ENCODE data around the gene PPIL6. TPM values are rescaled to one million over a fixed set of nuclear protein-coding genes. Genes with fewer than 3 reads are reported as not detected.
"Not testable (repeated sequence)": the region's sequence is repeated elsewhere in the genome, so short reads cannot be mapped to it uniquely, and the experiment has no call there.

The PPIL6 gene
- total RNA-seq, 1 experiment from 2014 or later = 0.29 TPM

DNA sequence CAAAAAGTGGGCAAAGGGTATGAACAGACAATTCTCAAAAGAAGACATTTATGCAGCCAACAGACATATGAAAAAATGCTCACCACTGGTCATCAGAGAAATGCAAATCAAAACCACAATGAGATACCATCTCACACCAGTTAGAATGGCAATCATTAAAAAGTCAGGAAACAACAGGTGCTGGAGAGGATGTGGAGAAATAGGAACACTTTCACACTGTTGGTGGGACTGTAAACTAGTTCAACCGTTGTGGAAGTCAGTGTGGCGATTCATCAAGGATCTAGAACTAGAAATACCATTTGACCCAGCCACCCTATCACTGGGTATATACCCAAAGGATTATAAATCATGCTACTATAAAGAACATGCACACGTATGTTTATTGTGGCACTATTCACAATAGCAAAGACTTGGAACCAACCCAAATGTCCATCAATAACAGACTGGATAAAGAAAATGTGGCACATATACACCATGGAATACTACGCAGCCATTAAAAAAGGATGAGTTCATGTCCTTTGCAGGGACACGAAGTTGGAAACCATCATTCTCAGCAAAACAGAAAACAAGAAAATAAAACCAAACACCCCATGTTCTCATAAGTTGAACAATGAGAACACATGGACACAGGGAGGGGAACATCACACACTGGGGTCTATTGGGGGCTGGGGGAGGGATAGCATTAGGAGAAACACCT is 75.9 kb downstream of the PPIL6 start:
- H3K4me3 ChIP-seq; H3K27ac ChIP-seq; H3K4me1 ChIP-seq (replicated peaks); H3K9me3 ChIP-seq (replicated peaks); DNase-seq (ENCODE audit: low read depth in 1 of 2, low spot score in 2 of 2); H3K27me3 ChIP-seq (replicated peaks): not testable (repeated sequence)
- peaks cover 77% of the 10 kb centered on the region for H3K36me3 ChIP-seq

DNA sequence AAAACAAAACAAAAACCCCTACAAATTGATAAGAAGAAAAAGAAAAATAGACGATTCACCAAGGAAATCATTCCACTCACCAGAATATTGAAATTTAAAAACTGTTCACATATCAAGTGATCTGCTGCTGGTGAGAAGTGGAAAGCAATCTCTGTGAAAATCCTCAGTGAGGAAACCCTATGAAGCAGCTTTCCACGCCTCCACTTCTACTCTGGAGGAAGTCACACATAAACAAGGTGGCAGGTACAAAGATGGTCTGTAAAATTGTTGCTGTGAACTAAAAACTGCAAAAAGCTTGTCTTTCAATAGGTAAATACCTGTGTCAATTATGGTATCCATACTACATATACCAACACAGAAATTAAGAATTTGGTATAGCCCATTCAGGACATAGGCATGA is 76.7 kb downstream of the PPIL6 start:
- Histone ChIP-seq H3K27ac (no peak overlapping the region), H3K9me3 (replicated peaks) (no peaks in the 10 kb centered on the region), H3K27me3 (replicated peaks) (no peaks in the 10 kb centered on the region), H3K4me3 (no peak overlapping the region), H3K4me1 (replicated peaks) (no peaks in the 10 kb centered on the region), H3K36me3 (peaks cover 78% of the 10 kb centered on the region)
- DNase-seq (ENCODE audit: low read depth in 1 of 2, low spot score in 2 of 2) = no peak

DNA sequence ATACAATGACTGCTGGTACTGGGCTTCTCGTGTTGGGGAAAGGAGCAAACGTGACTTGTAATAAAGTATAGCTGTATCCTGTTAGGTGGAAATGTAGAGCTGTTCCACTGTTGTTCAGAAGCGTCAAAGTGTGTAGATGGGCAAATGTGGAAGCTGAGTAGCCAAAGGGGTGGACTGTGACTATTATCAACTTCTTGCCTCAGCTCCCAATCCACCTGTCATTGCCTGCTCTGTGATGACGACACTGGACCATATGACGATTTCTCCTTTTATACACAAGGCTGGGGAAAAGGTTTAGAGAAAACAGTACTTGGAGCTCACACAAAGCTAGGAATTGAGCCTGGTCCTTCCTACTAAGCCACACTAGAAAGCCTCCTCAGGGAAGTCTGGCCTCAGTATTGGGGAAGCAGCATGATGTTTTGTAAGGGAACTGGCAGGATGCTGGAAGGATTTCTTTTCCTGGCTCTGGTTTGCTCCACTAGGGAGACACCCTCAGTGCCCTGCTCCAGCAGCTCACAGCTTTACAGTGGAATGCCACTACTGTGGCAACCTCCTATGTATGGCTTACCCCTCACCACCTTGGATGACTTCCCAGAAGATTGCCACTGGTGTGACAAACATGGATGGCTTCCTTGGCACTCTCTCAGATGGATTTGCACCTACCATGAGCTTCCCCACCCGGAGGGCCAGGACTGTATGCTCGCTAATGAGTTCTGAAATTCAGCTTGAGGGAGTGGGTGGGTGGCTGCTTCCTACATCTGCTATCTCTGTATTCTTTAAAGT is 78.1 kb downstream of the PPIL6 start:
- no peak for DNase-seq (ENCODE audit: low read depth in 1 of 2, low spot score in 2 of 2)
- Histone ChIP-seq H3K4me1 (replicated peaks) (no peaks in the 10 kb centered on the region), H3K4me3 (no peak overlapping the region), H3K27ac (no peak overlapping the region), H3K36me3 (peaks cover 78% of the 10 kb centered on the region), H3K9me3 (replicated peaks) (no peaks in the 10 kb centered on the region), H3K27me3 (replicated peaks) (no peaks in the 10 kb centered on the region)

DNA sequence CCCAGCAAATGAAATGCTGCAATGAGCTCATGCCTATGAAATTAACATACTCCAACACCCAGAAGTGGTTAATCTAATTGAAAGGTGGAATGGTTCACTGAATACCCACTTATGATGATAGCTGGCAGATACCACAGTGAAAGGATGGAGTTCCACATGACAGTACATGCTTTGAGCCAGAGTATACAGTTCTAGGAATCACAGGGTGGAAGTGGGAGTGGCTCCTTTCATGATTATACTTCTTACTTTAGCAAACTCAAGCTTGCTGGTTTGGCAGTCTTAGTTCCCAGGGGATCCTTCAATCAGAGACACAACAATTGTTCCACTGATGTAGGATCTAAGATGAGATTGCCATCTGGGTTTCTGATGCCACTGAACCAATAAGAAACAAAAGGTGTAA is 79.6 kb downstream of the PPIL6 start:
- no peak overlapping the region for H3K27ac ChIP-seq
- H3K4me3 ChIP-seq = no peak overlapping the region
- no peaks in the 10 kb centered on the region for H3K4me1 ChIP-seq (replicated peaks)
- peaks cover 73% of the 10 kb centered on the region for H3K36me3 ChIP-seq
- DNase-seq (ENCODE audit: low read depth in 1 of 2, low spot score in 2 of 2) = no peak
- H3K27me3 ChIP-seq (replicated peaks) = no peaks in the 10 kb centered on the region
- no peaks in the 10 kb centered on the region for H3K9me3 ChIP-seq (replicated peaks)

DNA sequence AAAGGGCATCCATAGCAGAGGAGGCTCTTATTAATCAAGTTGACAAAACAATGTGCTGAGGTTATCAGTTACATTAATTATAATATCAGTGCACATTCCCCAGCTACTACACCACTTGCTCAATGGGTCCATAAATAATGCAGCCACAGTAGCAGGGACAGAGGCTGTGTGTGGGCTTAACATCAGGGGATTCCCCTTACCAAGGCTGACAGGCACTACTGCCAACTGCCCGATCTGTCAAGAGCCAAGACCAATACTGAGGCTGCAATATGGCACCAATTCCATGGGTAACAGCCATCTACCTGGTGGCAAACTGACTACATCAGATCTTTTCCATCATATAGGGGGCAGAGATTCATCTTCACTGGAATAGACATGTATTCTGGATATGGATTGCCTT is 80.1 kb downstream of the PPIL6 start:
- no peak overlapping the region for H3K4me3 ChIP-seq
- peaks cover 71% of the 10 kb centered on the region for H3K36me3 ChIP-seq

DNA sequence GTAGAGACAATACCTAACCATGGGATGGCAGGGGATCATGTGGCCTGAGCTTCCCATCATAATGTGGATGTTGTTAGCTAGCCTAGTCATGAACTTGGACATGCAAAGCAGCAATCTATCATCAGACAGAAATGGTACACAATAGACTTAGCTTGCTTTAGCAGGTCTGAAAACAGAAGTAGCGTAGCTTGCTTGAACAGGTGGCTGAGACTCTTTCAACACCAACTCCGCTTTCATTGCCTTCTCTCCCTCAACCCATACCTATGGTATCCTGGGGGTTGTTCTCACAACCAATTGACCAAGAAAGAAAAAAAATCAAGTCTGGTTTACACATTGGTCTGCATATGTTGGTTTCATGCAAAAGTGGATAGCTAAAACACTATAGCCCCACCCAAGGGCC is 81.2 kb downstream of the PPIL6 start:
- H3K9me3 ChIP-seq (replicated peaks) = no peaks in the 10 kb centered on the region
- no peaks in the 10 kb centered on the region for H3K27me3 ChIP-seq (replicated peaks)
- H3K4me3 ChIP-seq = no peak overlapping the region
- H3K4me1 ChIP-seq (replicated peaks) = no peaks in the 10 kb centered on the region
- no peak overlapping the region for H3K27ac ChIP-seq
- no peak for DNase-seq (ENCODE audit: low read depth in 1 of 2, low spot score in 2 of 2)
- H3K36me3 ChIP-seq = peaks cover 62% of the 10 kb centered on the region

More for the DNA sequence above, 80.1 kb downstream of the PPIL6 start:
- H3K27ac ChIP-seq = no peak overlapping the region
- H3K9me3 ChIP-seq (replicated peaks) = no peaks in the 10 kb centered on the region
- H3K27me3 ChIP-seq (replicated peaks) = no peaks in the 10 kb centered on the region
- no peak for DNase-seq (ENCODE audit: low read depth in 1 of 2, low spot score in 2 of 2)
- no peaks in the 10 kb centered on the region for H3K4me1 ChIP-seq (replicated peaks)

DNA sequence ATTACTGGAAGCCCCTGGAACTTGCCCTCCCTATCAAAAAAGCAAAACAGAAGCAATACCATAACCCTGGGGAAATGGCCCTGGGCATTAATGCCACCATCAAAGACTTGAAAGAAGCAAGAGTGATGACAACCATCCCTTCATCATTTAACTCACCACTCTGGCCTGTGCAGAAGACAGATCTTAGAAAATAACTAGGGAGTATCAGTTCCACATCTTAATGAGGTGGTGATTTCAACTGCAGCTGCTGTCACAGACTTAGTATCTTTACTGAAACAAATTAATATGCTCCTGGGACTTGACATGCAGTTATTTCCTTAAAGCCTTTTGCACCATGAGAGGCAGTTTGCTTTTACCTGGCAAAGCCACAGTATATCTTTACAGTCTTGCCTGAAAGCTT is 82.2 kb downstream of the PPIL6 start:
- peaks cover 58% of the 10 kb centered on the region for H3K36me3 ChIP-seq
- H3K27me3 ChIP-seq (replicated peaks) = no peaks in the 10 kb centered on the region
- no peaks in the 10 kb centered on the region for H3K4me1 ChIP-seq (replicated peaks)
- no peak for DNase-seq (ENCODE audit: low read depth in 1 of 2, low spot score in 2 of 2)
- H3K9me3 ChIP-seq (replicated peaks) = no peaks in the 10 kb centered on the region
- no peak overlapping the region for H3K4me3 ChIP-seq
- no peak overlapping the region for H3K27ac ChIP-seq

DNA sequence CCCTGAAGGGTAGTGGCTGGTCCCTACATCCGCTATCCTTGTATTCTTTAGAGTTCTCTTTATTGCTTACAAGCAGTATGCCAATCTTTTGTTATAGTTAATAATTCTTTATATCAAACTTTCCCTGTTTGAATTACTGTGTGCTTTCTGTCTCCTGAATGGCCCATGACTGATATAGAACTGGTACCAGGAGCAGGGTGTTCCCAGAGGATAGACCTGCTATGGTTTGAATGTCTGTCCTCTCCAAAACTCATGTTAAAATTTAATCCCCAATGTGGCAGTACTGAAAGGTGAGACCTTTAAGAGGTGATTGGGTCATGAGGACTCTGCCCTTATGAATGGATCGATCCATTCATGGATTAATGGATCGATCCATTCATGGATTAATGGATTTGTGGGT is 84.2 kb downstream of the PPIL6 start:
- DNase-seq (ENCODE audit: low read depth in 1 of 2, low spot score in 2 of 2) = no peak
- no peaks in the 10 kb centered on the region for H3K9me3 ChIP-seq (replicated peaks)
- H3K36me3 ChIP-seq = peaks cover 46% of the 10 kb centered on the region
- no peak overlapping the region for H3K4me3 ChIP-seq
- peaks cover 5% of the 10 kb centered on the region; the same call in 1 of the 2 replicates for H3K4me1 ChIP-seq (replicated peaks)
- no peaks in the 10 kb centered on the region for H3K27me3 ChIP-seq (replicated peaks)
- H3K27ac ChIP-seq = no peak overlapping the region

DNA sequence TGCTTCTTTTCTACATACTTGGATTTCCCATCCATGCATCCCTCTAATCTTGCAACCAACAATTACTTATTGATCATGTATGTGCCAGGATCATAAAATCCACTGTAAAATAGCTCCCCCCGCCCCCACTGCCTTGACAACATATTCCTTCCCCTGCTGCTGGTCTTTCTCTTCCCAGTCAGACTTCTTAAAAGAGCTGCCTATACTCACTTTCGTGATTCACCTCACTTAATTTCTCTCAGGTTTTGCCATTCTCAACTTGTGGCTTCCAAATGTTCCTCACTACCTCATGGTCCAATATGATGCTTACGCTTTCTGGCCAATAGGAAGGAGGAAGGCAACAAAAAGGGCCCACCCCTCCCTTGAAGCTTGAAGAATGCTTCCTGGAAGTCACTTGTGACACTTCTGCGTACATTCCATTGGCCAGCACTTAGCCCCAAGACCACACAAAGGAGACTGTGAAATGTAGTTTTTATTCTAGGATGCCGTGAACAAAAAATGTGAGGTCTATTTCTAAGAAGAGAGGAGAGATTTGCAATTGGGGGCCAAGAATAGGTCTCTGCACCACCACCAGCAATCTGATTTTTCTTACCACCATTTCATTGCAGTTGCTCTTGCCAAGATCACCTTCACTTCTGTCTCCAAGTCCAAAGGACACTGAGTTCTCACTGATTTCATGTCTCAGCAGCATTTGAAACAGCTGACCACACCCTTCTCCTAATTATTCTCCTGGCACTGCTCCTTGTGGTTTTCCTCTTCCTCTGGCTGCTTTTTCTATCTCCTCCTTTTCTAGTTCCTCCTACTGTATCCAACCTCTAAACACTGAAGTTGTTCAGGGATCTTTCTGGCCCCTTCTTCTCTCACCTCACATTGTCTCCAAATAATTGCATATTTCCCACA is 88.9 kb downstream of the PPIL6 start:
- Histone ChIP-seq H3K4me1 (replicated peaks) (peaks cover 5% of the 10 kb centered on the region; the same call in 1 of the 2 replicates), H3K36me3 (peaks cover 8% of the 10 kb centered on the region), H3K27me3 (replicated peaks) (no peaks in the 10 kb centered on the region), H3K27ac (no peak overlapping the region), H3K4me3 (no peak overlapping the region), H3K9me3 (replicated peaks) (no peaks in the 10 kb centered on the region)
- DNase-seq (ENCODE audit: low read depth in 1 of 2, low spot score in 2 of 2) = peak in 1 of 2 experiments; percentile 6

DNA sequence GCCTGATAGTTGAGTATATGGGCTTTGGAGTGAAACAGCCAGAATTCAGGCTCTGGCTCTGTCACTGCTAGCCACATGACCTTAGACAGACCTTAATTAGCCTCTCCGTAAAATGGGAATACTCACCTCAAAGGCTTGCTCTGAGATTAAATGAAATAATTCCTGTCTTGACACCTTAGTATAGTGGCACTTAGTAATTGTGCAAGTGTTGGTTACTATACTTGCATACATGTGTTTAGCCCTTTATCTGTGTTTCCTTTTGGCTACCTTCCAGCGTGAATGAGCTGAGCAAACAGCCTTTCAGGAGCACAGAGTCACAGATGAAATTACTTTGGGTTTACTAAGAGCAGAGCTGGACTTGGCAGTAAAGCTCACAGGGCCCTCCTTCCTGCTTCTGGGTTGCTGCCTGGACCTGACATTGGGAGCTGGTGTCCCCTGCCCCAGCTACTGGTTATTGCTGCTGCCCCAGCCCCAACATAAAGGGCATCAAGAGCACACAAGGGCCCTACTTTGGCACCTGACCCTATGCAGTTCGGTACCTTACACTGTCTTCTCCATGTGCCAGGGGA is 90.9 kb downstream of the PPIL6 start:
- Histone ChIP-seq H3K9me3 (replicated peaks) (no peaks in the 10 kb centered on the region), H3K36me3 (peaks cover 4% of the 10 kb centered on the region), H3K4me1 (replicated peaks) (peaks cover 5% of the 10 kb centered on the region; the same call in 1 of the 2 replicates), H3K27ac (no peak overlapping the region), H3K27me3 (replicated peaks) (no peaks in the 10 kb centered on the region), H3K4me3 (no peak overlapping the region)
- DNase-seq (ENCODE audit: low read depth in 1 of 2, low spot score in 2 of 2) = no peak

DNA sequence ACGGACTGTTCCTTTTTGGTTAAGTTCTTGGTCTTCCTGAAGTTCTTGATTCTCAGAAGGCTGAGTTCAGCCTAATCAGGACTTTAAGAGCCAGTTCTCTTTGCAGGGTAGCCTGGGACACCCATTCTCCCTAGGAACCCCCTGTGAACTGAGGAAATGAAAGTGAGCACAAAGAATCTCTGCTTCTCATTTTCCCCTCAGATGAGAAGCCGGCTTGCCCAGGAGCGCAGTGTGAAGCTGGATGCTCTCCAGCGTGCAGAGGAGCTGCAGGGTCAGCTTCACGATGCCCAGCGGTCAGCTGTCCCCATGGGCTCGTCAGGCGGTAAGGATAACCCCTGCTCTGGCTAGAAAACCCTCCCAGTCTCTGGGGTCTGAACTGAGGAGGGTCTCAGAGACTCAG is 92.2 kb downstream of the PPIL6 start:
- Histone ChIP-seq H3K36me3 (peaks cover 3% of the 10 kb centered on the region), H3K9me3 (replicated peaks) (no peaks in the 10 kb centered on the region), H3K27ac (no peak overlapping the region), H3K27me3 (replicated peaks) (no peaks in the 10 kb centered on the region), H3K4me1 (replicated peaks) (peaks cover 5% of the 10 kb centered on the region; the same call in 1 of the 2 replicates), H3K4me3 (no peak overlapping the region)
- DNase-seq (ENCODE audit: low read depth in 1 of 2, low spot score in 2 of 2) = no peak

DNA sequence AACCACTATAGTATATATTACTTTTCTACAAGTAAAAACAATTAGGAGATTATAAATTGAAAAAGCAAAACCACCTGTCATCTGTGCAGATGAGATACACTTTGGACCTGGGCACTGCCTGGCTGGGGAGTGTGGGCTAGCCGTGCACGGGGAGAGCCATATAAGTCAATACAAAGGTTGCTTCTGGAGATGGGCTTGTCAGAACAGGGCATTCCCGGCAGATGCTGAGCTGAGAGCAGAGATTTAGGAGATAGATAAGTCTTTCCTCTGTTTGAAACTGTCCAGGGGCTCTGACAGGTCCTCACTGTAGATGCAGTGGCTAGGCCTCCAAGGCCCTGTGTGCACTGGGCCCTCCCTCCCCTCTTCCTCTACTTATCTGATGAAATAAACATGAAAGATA is 92.6 kb downstream of the PPIL6 start:
- H3K9me3 ChIP-seq (replicated peaks) = no peaks in the 10 kb centered on the region
- peaks cover 5% of the 10 kb centered on the region; the same call in 1 of the 2 replicates for H3K4me1 ChIP-seq (replicated peaks)
- H3K27ac ChIP-seq = no peak overlapping the region
- no peaks in the 10 kb centered on the region for H3K27me3 ChIP-seq (replicated peaks)
- H3K4me3 ChIP-seq = no peak overlapping the region
- no peak for DNase-seq (ENCODE audit: low read depth in 1 of 2, low spot score in 2 of 2)
- H3K36me3 ChIP-seq = no peaks in the 10 kb centered on the region; the same call in none of the 2 replicates

DNA sequence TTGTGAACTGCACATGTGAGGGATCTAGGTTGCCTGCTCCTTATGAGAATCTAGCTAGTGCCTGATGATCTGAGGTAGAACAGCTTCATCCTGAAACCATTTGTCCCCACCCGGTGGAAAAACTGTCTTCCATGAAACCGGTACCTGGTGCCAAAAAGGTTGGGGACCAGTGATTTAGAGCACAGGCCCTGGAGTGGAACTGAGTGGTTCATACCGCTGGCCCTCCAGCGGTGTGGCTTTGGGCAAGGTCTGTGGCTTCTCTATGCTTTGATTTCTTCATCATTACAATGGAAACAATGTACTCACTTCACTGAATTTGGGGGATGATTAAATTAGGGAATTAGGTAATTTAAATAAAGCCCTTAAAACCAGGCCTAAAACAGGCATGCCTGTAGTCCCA is 94.4 kb downstream of the PPIL6 start:
- Histone ChIP-seq H3K9me3 (replicated peaks) (no peaks in the 10 kb centered on the region), H3K4me1 (replicated peaks) (no peaks in the 10 kb centered on the region), H3K27ac (no peak overlapping the region), H3K36me3 (no peaks in the 10 kb centered on the region), H3K27me3 (replicated peaks) (no peaks in the 10 kb centered on the region), H3K4me3 (no peak overlapping the region)
- no peak for DNase-seq (ENCODE audit: low read depth in 1 of 2, low spot score in 2 of 2)

All from SJSA1 (cell line).